ENCODE measurements around the gene THADA.

Gene THADA

DNA sequence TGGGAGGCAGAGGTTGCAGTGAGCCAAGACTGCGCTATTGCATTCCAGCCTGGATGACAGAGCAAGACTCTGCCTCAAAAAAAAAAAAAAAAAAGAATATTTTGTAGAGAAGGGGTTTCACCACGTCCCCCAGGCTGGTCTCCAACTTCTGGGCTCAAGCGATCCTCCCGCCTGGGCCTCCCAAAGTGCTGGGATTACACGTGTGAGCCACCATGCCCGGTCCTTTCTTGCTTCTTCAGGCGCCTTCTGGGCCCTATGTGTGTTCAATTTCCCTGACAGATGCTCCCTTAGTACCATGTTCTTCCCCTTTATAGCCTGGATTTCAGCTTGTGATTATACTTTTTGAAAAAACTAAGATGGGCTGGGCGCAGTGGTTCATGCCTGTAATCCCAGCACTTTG, 379.2 kb downstream of the THADA start:
- DNase-seq = no peak

DNA sequence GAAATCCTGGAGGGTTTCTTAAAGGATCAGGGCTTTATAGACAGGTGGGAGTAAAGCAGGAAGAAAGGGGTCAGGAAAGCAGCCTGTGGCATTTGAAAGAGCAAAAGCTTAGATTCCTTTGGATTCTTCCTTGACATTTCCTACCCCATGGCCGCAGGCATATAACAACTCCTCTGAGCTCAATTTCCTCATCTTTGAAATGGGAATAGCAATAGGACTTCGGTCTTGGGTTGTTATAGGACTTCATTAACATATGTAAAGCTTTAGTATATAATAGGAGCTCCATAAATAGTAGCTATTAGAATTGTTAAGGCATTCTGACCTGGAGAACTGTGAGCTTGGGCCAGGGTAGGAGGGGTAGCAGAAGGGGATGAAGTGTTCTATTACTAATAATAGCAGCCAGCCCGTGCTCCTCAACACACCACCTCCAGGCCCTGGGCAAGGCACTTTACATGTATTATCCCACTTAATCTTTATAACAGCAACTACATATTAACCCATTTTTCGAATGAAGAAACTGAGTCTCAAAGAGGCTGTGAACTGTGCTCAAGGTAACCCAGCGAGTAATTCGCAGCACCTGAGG, 380.1 kb downstream of the THADA start:
- no peak for DNase-seq

DNA sequence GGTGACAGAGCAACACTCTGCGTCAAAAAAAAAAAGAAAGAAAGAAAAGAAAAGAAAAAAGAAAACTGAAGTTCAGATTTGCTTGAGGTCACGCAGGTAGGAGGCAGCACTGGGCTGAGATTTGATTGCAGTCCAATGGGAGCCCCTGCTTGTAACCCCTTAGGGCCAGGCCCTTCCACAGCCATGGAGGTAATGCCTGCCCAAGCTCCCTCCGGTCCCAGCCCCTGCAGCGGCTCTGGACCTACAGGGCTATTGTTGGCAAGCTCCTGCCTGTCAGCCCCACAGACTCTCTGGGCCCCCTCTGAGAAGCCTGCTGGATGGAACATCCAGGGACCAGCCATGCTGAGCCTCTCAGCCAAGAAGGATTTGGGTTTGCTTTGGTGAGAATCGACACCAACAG, 381.6 kb downstream of the THADA start:
- no peak for DNase-seq

DNA sequence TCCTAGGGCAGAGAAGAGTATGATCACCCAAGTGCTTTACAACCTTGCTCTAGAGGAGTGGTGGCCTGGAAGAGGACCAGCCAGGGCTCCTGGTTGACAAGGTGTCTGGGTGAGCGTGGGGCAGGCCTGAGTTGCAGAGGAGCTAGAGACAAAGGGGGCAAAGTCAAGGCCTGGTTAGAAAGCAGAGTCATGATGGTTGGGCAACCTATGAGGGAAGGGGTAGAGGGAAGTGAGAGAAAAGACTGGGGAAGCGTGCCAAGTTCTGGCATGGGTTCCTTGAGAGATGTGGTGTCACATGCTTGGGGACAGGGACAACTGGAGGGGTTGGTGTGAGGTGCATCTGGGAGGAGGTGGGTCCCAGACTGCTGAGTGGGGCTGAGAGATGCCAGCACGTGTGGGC, 382.9 kb downstream of the THADA start:
- no peak for DNase-seq

DNA sequence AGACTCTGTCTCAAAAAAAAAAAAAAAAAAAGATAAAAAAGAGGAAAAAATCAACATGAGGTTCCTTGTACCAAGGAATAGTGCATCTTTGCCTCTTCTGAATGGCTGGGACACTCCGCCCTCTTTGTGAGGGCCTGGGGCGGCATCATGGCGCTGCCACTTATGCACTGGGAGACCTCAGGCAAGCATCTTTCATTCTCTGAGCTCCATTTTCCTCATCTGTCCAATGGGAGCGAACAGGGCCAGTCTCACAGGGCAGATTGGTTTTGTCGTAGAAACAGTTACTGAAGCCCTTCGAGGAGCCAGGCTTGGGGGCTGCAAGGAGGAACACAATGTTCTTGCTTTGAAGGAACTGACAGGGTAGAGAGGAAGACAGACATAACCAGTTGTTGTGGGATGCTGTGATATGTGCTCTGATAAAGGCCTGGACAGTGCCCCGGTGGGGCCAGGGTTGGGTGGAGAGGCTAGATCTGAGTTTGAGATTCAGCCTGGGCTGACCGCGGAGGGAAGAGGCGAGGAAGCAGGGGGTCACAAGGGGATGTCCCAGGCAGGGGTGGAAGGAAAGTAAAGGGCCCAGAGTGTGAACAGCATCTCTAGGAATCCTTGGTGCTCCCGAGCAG, 383.5 kb downstream of the THADA start:
- no peak for DNase-seq

DNA sequence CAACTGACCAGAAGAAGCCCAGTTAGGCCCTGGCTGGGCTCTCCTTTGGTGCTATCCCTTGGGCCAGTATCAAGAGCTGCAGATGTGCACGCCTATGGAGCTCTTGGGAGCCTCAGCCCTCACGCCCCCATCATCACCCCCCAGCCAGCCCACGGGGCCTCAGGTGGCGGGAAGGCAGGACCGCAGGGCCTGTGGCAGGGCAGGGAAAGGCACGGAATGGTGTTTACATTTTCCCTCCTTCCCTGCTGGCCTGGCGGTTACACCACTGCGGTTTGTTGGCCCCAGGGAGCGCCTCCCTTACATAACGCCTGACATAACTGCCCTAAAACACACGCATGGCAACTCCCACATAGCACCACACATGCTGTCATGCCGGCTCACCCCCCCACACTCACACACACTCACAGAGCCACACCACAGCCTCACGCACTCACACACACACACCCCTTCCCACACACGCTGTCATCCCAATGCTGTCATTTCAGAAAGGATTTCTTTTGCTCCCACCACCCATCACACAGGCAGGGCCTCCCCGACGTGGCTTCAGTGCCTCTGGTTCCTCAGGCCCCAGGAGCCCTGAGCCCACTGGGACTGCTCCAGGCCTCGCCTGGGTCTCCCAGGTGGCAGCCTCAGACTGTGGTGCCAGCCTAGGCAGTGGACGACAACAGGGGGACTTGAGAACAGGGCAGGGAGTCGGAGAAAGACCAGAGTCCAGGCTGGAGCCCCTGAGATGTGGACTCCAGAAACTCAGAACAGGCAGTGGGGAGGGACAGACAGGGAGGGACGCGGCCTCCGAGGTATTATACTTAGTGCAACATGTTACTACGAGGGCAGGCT, 385.2 kb downstream of the THADA start:
- DNase-seq = no peak

DNA sequence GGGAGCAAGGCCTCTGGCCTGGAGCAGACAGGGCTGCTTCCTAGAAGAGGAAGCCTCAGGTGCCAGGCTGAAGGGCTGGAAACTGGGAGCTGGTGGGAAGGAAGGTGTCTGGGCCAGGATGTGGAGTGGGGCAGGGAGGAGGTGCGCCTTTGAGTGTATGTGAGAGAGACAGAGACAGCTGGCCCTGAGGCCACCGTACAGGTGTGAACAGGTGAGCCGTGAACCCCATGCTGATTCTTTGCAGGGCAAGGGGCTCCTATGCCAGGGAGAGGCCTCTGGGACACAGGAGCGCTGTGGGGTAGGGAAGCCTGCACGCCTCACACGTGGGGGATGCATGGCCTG, 385.7 kb downstream of the THADA start:
- DNase-seq = no peak

DNA sequence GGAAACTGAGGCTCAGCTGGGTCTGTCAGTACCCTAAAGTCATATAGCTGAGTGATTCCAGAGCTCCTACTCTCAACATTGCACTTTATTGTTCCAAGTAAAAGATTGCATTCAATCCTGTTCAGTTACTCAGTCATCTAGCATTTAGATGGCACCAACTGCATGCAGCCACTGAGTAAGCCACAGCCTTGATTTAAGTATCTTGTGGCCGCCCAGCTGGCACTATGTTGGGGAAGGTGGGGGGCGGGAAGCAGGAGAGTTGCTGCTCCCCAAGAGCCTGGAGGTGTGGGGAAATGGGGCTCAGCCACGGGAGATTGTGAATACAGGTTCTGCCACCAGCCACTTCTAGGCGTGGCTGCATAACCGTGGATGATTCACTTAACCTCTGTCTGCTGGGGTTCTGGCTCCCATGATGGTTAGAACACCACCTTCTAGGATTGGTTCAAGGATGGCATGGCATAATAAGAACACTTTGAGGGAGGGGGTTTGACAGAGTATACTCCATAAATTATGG, 386.6 kb downstream of the THADA start:
- no peak for DNase-seq

DNA sequence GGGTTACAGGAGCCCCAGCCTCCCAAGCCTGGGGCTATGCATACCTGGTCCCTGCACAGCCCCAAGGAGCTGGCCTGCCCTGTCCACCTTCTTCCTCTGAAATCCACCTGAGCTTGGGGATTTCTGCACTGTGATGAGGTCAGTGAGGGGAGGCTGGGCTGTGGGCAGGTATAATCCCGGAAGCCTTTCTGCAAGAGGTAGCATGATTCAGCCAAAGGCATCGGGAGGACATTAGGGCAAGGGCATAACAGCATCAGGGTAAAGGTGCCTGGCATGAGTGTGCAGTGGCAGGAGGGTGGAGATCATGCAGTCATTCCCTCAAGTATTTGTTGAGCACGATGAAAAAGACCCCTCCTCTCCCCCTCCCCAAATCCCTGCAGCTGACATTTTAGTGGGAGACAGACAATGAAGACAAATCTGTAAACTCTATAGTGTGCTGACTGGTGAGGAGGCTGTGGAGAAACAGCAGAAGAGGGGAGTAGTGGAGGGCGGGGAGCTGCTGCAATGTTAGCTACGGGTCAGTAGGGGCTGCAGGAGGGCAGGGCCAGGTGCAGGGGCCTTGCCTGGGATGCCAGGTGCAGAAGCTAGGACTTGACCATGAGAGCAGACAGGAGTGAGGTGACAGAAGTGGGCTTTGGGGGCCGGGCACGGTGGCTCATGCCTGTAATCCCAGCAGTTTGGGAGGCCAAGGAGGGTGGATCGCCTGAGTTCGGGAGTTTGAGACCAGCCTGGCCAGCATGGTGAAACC, 388.1 kb downstream of the THADA start:
- no peak for DNase-seq

DNA sequence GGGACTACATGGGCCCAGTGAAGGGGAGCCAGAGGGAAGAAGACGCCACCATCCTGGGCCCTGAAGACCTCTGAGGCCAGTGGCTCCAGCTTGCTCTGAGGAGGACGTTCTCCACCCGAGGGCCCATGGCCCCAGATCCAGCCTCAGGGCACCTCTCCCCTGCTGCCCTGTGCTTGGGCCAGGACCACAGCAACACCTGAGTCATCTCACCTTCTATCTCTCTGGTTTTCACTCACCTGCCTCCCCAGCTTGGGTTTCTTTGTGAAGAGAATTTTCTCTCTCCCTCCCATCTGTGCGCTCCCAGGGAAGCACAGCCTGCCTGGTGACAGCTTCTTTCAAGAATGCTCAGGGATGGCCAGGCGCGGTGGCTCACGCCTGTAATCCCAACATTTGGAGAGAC, 389.2 kb downstream of the THADA start:
- no peak for DNase-seq

DNA sequence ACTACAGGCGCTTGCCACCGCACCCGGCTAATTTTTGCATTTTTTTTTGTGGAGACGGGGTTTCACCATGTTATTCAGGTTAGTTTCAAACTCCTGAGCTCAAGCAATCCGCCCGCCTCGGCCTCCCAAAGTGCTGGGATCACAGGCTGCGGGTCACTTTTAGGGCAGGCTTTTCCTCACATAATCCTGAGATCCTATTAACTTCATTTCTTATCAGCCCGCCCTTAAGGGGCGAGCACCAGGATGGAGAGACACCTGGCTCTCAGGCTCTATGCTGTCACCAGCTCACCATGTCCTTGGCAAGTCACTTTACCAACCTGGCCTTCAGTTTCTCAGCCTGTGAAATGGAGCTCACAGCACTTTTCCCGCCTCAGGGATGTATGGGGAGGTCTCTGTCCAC, 392.5 kb downstream of the THADA start:
- DNase-seq = no peak

DNA sequence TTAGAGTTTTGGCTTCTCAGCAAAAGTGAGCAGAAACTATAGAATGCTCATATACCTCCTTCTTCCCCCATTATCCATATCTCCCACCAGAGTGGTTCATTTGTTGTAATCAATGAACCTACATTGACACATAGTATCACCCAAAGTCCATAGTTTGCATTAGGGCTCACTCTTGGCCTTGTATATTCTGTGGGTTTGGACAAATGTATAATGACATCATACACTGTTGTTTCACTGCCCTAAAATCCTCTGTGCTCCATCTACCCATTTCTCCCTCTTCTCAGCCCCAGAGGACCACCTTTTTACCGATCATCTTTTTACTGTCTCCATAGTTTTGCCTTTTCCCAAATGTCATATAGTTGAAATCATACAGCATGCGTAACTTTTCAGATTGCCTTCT, 393.5 kb downstream of the THADA start:
- no peak for DNase-seq

DNA sequence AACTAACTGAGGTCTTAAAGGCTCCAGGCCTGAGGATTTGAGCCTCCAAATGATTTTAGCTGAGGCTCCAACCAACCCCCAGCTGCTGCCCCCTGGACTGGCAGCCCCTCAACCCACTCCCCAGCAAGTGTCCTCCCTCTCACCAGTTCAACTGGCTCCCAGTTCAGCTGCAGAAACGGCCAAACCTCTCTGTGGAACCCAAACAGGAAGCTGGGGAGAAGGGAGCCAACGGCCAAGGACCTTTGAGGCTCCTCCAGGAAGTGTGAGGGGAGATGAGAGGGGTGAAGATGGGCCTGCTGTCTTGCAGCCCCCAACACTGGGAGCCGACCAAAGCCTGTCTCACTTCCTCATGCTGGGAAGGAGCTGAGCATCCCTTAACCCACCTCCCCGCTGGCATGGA, 394.3 kb downstream of the THADA start:
- DNase-seq = no peak

DNA sequence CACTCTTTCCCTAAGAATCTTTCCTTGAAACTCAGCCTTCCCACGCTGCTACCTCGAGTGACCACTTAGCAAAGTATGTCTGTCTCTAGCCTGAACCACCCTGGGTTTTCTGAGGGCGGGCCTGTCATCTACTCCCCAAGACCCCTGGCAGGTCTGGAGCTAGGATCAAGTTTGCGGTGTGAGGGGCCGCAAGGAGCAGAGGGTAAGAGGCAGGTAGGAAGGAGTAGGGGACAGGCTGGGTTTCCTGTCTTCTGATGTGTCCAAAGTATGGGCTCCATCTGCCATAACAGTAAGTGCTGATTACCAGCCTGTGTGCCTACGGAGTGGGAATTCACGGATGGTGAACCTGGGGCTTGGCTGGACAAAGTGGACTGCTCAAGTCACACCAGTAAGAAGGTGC, 394.8 kb downstream of the THADA start:
- no peak for DNase-seq

DNA sequence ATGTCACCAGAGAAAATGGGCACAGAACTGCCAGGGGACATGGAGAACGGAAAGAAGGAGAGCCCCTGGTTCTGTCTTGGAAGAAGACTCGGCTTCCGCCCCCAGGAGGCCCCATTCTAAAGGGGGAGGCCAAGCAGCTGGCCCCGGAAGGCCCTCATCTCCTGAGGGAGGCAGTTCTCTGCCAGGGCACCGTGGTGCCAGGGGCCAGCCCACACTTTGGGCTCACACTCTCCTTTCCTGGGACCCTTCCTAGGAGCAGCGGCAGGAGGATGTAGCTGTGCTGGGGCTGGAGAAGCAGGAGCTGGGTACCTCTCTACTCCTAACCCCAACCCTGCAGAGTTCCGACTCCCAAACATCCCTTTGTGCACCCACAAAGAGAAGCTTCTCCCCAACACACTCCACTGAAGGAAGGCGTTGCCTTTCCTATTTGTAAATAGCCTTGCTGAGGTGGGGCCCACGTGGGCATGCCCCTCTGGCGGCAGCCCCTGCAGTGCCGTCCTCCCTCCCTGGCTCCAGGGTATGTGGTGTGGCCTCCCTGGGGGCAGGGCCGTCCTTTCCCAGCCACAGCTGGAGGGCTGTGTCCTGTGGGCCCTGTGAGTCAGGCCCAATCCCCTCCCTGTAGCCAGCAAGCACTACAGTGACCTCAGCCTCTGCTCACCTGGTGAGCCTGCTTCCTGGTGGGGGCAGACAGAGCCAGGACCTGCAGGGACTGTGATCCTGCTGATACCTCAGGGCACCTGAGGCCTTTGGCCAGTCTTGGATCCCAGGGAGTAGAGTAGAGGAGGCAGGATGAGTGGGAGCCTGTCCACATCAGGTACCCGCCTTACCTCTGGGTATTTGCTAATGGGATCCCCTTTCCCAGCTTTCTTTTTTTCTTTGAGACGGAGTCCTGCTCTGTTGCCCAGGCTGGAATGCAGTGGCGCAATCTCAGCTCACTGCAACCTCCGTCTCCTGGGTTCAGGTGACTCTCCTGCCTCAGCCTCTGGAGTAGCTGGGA, 396.0 kb downstream of the THADA start:
- DNase-seq = no peak

DNA sequence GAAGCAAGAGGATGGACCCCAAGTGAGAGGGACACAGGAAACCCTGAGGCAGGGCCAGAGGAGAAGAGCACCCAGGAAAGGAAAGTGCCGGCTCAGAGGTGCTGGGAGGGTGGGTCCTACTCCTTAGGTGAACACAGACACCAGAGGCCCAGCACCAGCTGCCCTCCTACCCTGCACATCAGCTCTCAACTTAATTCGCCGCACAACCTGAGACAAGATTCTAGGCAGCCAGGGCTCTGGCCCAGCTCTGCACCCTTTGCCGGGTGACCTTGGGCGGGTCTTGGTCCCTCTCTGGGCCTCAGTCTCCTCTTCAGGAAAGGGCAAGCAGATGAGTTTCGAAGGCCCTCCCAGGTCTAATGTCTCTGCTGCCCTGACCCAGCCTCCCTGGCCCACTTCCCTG, 397.6 kb downstream of the THADA start:
- DNase-seq = no peak

DNA sequence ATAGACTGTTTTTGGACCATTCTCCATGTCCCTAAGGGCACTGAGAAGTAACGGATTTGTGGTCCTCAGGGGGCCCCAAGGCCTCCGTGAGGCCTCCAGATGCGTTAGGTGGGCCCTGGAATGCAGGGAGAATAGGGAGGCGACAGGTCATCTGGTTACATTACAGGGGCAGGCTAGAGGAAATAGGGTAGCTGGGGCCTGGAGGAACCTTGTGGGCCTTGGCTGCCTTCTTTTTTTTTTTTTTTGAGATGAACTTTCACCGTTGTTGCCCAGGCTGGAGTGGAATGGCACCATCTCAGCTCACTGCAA, 398.3 kb downstream of the THADA start:
- DNase-seq = no peak

DNA sequence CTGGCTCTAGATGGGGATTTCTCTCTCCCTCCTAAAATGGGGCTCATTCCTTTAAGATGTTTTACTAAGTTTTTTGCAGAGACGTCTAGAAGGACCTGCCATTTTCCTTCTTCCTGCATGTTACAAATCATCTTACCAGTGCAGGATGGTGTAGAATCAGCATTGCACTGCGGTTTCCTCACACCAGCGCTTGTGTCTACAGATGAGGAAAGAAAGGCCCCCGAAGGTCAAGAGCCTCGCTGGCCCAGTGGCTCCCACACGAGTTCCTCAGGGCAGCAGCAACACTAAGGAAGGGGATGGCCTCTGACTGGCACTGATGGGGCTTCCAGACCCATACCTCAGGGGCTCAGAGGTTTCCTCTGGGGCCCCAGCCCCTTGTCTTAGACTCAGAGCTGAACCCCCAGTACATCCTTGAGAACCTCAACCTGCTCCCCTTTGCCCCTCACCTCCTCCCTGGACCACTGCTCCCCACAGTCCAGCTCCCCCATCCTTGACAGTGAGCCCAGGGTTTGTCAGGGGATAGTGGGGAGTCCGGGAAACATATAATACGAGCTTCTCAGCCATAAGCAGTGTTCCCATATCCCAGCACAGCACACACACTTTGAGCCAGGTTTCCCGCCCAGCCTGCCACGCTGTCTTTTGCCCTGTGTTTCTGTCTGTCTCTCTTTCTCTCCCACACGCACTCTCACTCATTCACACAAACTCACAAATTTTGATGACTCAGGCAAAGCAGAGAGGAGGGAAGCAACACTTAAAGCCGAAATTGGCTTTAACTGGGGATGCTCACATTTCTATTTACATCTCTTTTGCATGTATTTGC, 398.9 kb downstream of the THADA start:
- DNase-seq = no peak

DNA sequence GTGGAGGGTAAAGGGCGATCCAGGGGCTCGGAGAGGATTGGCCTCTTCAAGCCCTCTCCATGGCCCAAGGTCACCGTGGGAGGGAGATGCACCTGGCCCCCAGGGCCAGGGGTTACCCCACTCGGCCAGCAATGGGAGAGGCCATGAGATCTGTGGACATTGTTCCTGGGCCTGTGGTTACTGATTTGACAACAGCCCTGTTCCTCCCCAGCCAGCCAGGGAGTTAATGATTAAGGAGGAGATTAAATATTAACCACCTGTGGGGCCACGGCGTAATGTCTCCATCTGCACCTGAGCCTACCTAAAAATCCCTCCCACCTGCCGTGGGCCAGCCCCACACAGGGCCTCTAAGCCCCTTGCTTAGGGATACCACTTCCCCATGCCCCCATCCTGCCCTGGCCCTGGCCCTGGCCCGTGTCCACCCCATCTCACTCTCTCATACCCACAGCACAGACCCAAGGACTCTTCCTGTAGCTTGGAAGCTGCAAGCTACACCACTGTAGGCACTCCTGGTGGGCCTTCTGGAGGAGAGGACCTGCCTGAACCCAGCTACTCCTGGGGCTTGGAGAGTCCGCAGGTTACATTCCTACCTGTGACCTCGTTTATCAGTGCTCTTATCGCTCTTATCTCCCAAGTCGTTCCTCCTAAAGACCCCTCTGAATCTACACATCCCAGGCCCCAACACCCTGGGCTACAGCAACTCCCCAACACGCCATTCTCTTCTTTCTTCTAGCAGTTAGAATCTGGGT, 401.5 kb downstream of the THADA start:
- no peak for DNase-seq

DNA sequence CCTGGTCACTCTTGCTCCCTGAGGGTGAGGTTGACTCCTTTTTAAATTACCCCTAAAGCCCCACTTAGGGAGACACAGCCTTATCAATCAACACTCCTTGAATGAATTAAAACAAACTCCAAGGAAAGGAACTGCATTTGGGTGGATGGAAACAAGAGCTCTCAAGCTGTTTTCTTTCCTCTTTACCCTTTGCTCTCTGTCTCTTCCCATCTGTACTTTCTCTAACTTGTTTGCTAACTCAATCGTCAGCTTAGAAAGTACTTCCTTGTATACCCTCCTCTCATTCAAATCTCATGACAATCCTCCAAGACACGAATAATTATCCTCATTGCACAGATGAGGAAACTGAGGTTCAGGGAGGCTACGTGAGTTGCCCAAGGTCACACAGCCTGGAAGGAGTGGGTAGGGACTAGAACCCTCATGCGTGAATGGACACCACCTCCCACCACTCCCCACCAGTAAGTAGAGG, 402.2 kb downstream of the THADA start:
- DNase-seq = no peak

Data from NCI-H2081 (cell line).